COLO668 (cell line): ENCODE measurements around the gene CRYAA.

Source experiments
- DNase-seq: peaks from one replicate; lab custom pipeline; 2025; ENCODE audit not compliant: unreplicated experiment; lab: John Stamatoyannopoulos, UW

The CRYAA gene

DNA sequence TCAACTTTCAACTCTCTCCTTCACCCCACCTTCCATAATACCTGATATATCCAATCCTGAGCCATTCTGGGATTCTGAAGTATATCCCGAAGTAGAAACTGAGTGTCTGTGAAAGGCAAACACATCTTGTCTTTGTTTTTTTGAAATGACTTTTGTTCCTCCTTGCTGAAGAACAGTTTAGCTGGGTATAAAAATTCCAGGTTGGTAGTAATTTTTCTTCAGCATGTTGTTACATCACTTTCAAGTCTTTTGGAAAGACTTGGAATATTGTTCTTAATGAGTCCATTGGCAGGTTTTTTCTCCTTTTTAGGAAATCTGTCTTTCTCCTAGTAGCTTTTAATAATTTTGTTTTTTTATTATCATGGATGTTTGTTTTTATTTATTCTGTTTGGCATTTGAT is 32.7 kb downstream of the CRYAA start:
- DNase-seq, result no peak

DNA sequence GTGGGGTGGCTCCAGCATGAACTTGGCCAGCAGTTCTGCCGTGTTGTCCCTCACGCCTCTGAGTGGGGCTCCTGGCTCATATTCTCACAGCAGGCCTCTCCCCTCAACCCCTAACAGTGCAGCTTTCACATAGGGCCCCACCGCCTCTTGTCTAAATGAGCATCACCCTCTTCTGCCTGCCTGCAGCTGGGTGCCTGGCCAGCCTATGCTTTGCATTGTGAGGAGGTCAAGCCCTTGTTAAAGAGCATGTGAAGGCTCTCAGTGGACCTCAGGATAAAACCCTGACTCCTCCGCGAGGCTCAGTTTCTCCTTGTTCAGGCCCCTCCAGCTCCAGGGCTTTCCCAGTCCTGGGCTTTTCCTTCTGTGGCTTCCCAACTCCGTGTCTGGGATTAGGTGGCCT is 34.8 kb downstream of the CRYAA start:
- DNase-seq, result no peak

DNA sequence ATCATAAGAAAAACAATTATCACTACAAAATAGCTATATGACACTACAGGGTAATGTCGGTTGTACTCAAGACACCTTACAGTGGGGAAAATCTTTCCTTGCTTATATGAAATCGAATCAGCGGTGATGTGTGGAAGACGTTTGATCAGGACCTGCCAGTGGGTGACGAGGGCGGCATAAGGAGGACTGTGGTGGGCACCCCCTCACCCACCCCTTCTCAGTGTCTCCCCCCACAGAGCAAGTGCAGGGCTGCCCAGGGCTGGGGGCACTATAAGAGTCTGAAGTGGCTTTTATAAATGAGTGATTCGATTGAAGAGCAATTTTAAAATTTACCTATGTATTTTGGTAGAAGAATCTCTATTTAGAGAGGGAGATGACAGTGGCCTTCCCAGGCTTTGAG is 35.8 kb downstream of the CRYAA start:
- DNase-seq, result no peak

DNA sequence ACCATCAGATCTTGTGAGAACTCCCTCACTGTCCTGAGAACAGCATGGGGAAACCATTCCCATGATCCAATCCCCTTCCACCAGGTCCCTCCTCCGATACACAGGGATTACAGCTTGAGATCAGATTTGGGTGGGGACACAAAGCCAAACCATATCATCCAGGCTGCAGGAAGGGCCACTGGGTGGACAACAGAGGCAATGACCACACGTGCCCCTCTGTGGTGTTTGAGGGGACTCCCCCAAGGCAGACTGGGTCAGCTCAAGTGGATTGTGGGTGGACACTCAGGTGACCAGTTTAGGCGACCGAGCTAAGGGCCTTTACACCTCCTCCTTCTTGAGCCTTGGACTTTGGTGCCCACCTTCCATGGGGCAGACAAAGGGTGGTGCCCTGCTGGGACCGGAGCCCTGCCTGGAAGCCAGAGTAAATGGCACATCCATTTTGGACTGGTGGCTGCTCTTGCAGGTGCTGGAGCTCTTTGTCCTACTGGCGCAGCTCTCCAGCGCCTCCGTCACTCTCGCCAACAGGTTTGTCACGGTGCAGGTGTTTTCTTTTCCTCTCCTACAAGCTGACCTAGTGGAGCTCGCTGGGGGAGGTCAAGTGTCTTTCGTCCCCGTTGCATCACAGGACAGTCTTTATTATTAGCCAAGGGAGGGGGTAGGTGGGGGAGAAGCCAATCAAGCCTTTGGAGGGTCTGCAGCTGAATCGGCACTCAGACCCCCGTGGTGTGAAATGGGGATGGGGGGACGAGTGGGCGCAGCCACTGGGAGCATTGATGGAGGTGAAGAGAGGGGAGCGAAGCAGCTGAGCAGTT is 37.6 kb downstream of the CRYAA start:
- DNase-seq, result no peak

DNA sequence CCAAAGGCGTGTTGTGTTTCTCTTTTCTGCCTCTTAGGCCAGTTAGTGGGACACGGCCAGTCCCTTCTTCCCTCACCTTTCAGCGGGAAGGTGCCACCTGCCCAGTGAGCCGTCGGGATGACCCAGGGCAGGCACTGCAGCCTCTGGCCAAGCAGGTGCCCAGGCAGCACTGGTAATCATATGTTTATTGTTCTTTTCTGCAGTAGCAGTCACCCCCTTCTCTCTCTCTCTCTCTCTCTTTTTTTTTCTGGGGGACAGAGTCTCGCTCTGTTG is 38.2 kb downstream of the CRYAA start:
- DNase-seq, result no peak

DNA sequence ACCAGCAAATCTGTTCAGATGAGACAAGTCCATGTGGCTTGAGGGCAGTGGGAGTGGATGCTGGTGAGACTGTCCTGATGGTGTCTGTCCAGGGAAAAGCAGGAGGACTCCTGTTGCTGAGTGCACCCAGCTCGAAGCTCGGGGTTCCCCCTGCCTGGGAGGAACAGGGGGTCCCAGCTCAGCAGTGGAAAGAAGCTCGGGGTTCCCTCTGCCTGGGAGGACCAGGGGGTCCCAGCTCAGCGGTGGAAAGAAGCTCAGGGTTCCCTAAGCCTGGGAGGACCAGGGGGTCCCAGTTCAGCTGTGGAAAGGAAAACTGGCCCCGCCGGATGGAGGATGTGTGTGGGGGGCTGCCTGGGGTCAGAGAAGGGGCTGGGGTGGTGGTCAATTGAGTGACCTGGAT is 39.1 kb downstream of the CRYAA start:
- DNase-seq, result no peak

DNA sequence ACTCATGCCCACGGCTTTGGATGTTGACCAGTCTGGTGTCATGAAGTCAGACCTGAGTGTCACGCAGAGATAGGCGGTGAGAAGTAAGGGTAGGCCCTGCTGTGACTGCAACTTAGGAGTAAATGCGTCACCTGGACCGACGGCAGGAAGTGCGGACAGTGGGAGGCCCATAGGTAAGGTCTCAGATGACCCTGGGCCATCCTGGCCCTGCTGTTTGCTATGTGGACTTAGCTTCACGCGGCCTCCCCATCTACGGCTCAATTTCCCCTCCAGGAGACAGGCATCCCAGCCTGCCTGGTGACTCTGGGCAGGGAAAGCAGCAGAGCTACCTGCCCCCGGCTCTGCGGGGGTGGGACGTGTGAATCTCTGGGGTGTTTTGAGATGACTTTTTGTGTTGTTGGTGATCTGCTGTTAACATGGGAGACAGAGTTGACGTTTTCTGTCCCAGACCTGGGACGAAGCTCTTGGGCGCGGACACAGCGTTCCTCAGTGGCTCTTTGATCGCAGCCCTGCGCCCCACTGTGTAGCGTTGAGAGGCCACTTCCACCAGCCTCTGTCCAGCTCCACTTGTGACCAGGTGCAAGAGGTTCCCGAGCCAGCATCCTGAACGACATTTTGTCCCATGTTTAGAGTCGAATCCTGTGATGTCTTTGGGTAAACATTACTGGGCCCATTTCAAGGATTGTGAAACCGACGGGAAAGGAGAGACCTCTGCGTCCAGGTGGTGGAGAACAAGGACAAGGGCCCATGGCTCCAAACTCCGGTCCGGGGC is 39.9 kb downstream of the CRYAA start:
- DNase-seq, result no peak

DNA sequence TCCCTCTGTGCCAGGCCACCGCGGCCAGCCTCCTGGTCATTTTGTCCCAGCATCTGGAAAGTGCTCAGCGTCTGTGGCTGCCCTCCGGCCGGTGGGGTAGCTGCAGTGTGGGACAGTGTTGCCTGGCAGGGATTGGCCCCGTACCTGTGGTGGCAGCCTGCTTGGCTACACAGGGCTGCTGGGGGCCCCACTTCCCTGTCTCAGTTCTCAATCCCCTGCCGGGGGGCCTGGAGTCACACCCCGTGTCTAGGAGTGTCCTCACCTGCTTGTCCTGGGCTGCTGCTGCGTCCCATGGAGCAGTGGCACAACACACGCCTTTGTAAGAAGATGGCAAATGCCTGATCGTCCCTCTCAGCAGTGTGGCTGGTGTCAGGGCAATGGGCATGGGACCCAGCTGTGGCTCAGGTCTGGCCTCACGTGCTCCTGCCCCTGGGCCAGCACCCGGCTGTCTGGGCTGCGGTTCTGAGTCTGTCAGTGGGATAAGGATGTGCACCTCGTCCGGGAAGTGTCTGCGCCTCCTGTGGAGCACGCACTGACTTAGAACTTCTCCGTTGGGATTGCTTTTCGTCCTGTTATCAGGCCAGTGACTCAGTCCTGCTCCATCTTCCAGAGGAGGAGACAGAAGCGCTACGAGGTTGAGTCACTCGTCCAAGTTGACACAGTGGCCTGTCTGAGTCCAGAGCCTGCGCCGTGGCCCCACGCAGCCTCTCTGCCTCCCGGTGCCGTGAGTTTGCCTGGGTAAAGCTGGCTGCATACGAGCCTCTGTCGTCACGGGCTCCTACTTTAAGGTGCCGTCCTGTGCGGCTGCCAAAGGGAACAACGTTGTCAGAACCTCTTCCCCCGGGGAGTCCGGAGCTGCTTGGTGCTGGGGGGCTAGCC is 41.0 kb downstream of the CRYAA start:
- DNase-seq, result no peak

DNA sequence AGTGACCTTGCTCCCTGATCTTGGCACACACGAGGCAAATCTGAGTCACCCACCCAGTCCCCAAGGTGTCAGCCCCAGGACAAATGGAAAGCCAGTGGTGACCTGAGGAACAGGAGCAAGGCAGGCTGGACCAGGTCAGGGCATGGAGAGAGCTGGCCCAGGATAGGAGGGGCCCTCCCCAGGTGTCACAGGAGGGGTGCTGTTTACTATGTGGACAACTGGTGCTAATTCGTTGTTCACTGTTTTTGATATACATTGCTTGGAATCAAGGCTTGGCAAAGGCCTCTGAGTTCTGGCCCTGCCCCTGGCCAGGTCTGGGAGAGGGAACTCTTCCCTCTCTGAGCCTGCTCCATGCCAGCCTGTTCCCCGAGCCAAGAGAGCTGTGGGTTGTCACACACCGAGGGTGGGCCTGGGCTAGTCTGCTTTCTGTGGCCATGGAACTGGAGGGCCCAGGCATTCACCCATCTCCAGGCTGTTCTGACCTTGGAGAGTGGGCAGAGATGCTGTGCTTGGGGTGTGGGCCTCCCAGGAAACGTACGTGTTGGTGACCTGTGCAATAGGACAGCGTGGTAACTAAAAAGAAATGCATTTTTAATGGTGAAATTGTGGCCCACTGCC is 41.8 kb downstream of the CRYAA start:
- DNase-seq, result no peak

DNA sequence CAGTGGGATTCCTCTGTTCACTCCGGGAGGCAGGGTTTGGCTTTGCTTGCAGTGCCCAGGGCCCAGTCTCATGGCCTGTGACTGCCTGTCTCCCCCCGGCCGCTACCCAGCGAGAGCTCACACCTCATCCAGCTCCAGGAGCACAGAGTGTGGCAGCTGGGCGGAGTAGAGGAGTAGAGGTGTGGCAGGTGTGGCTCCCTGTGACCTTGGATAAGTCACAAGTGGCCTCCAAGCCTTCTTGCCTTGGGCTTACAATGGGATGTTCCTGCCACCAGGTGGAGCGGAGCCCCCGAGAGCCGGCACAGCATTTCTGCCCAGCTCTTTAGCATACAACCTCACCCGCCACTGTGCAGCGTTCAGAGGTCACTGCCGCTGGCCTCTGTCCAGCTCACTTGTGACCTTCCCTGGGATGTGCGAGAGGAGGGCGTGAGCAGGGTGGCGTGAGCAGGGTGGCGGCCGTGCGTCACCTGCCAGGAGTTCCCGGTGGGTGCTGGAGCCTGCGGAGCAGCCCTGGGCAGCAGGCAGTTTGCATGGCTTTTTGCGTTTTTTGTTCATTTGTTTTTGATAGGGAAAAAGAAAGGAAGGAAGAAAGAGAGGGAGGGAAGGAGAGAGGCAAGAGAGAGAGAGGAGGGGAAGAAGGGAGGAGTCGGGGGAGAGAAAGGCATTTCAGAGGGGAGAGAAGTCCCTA is 42.4 kb downstream of the CRYAA start:
- DNase-seq, result no peak

DNA sequence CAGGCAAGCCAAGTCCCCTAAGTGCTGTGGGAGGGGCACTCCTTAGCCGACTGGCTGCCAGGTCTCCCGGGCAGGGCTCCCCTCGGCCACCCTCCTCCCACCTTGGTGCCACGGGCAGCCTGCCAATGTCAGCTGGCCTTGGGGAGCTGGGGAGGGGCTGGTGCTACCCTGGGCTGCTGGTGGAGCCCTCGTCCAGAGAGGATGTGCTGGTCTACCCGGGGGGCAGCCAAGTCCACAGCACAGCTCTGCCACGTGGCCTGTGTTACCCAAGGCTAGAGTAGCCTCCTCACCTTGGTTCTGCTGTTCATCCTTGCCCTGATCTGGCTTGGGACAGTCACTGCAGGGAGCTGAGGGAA is 42.9 kb downstream of the CRYAA start:
- no peak for DNase-seq
